ENCODE results near the gene GSTM2.

DNA sequence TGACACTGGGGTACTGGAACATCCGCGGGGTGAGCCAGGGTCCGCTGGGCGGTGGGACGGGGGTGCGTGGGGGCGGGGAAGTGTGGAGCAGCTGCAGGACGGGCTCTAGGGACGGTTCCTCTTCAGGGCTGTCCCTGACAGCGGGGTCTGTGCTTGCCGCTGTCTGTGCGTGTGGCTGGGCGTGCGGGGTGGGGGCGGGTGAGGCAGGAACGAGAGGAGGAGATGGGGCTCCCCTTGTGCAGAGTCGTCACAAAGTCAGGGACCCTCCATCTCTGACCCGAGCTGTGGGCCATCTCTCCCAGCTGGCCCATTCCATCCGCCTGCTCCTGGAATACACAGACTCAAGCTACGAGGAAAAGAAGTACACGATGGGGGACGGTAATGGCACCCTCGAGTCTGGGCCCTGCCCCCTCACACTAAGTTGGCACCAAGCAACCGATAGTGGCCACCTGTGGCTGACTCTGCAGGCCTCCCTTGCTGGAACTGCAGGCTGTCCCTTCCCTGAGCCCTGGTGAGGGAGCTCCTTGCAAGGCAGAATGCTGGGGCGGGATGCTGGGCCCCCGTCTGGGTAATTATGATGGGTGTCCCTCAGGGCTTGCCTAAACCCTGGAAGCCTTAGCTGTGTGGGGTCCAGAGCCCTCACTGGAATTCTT is 392 bp downstream of the GSTM2 start:
- TF ChIP-seq TCF7L2 (IDR thresholded peaks at IDR 0.05; ENCODE audit: low read depth, low read length) = no peak
- TF ChIP-seq CTCF (IDR thresholded peaks at IDR 0.05) = no peak

Data from Panc1 (cell line).